ENCODE data around the gene MEI4.
"Not testable (repeated sequence)": the region's sequence is repeated elsewhere in the genome, so short reads cannot be mapped to it uniquely, and the experiment has no call there.

DNA sequence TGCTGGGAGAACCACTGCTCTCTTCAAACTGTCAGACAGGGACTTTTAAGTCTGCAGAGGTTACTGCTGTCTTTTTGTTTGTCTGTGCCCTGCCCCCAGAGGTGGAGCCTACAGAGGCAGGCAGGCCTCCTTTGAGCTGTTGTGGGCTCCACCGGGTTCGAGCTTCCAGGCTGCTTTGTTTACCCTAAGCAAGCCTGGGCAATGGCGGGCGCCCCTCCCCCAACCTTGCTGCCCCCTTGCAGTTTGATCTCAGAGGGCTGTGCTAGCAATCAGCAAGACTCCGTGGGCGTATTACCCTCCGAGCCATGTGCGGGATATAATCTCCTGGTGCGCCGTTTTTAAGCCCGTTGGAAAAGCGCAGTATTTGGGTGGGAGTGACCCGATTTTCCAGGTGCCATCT is 83.2 kb downstream of the MEI4 start:
- TF ChIP-seq, protein P1, sequence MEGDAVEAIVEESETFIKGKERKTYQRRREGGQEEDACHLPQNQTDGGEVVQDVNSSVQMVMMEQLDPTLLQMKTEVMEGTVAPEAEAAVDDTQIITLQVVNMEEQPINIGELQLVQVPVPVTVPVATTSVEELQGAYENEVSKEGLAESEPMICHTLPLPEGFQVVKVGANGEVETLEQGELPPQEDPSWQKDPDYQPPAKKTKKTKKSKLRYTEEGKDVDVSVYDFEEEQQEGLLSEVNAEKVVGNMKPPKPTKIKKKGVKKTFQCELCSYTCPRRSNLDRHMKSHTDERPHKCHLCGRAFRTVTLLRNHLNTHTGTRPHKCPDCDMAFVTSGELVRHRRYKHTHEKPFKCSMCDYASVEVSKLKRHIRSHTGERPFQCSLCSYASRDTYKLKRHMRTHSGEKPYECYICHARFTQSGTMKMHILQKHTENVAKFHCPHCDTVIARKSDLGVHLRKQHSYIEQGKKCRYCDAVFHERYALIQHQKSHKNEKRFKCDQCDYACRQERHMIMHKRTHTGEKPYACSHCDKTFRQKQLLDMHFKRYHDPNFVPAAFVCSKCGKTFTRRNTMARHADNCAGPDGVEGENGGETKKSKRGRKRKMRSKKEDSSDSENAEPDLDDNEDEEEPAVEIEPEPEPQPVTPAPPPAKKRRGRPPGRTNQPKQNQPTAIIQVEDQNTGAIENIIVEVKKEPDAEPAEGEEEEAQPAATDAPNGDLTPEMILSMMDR (IDR thresholded peaks at IDR 0.05), result not testable (repeated sequence)
- not testable (repeated sequence) for TF ChIP-seq POLR2A (IDR thresholded peaks at IDR 0.05)
